Stimulated activated naive CD8-positive, alpha-beta T cell treated with anti-CD3 and anti-CD28 coated beads, Interleukin-15, Interleukin-2, amounts not matched to agents 100 U/mL and 50 U/mL, for 24 hours (primary cell): ENCODE data around the gene TDRD6.
"Not testable (repeated sequence)": the region's sequence is repeated elsewhere in the genome, so short reads cannot be mapped to it uniquely, and the experiment has no call there.

Experiments used
- ATAC-seq: fragments of 150-1000 bp; cut with Tn5 transposase; one replicate; pipeline ENCODE4 v1.10.0; 2021
- DNase-seq: peaks from one replicate; pipeline ENCODE4 v3.0.0; 2021

The TDRD6 gene

GRCh38 chr6:46744159-46744725, 56.6 kb downstream of the TDRD6 start:
- not testable (repeated sequence) for ATAC-seq, DNase-seq

GRCh38 chr6:46745973-46746372, 58.3 kb downstream of the TDRD6 start:
- DNase-seq (no peak), ATAC-seq (no peak)

GRCh38 chr6:46746696-46747095, 59.0 kb downstream of the TDRD6 start, which contains the start of gene ANKRD66:
Gene ANKRD66 (plus strand): TSS chr6:46746933. CDS start chr6:46751949, 5,016 bp downstream.
- no peak for ATAC-seq
- DNase-seq: no peak

GRCh38 chr6:46748940-46749503, 61.3 kb downstream of the TDRD6 start:
- ATAC-seq: no peak
- DNase-seq: no peak

- DNase-seq (no peak), ATAC-seq (no peak)
These were observed 62.0 kb downstream of the TDRD6 start for GRCh38 chr6:46749731-46750130.

- DNase-seq (no peak), ATAC-seq (no peak)
These were observed 64.0 kb downstream of the TDRD6 start for GRCh38 chr6:46751658-46752057.
